ENCODE measurements around the gene SYAP1. TPM values are rescaled to one million over a fixed set of nuclear protein-coding genes. Genes with fewer than 3 reads are reported as not detected.

The SYAP1 gene
- total and polyA plus RNA-seq, 2 of the 8 experiments (the other 6 are each of a cell fraction or from before 2014, with no cell fraction given) = 2.9 to 20.3 TPM

GRCh38 chrX:16712548-16713155 is 6.8 kb upstream of the SYAP1 start, which contains the start of gene CTPS2:
CTPS2 (minus strand) TSS chrX:16712669; CDS start chrX:16702902, 9,767 bp downstream.
- H3K9me3 ChIP-seq (ENCODE audit: insufficient read depth in 2 of 2, low read depth in 1 of 2, low read length in 1 of 2) = no peaks in the 10 kb centered on the region
- peak within 1 kb of the TSS; percentile 33 for H2BK120ac ChIP-seq (replicated peaks; ENCODE audit: low read depth, low read length)
- peak within 1 kb of the TSS; percentile 16; the same call in 1 of the 2 replicates for H2BK5ac ChIP-seq (ENCODE audit: low read depth, low read length)
- H3K56ac ChIP-seq (replicated peaks; ENCODE audit: insufficient read length, low read depth, low read length) = no peak within 1 kb of the TSS
- H3K4ac ChIP-seq (replicated peaks; ENCODE audit: insufficient read length, low read depth, low read length) = no peak within 1 kb of the TSS
- FAIRE-seq = no peak
- H3K9ac ChIP-seq (replicated peaks in 1 of 4; ENCODE audit: extremely low read depth in 1 of 4, low read depth in 3 of 4, low read length in 3 of 4) = peak within 1 kb of the TSS; percentile 71 to 87 (median 80)
- H3K36me3 ChIP-seq (ENCODE audit: control insufficient read depth in 2 of 4, insufficient read depth in 4 of 4, low read length in 3 of 4) = peaks cover 0 to 6% (median 3%) of the 10 kb centered on the region in 4 experiments; a peak in 2 of 8 replicates
- H2BK20ac ChIP-seq (ENCODE audit: low read length) = no peak within 1 kb of the TSS
- peak within 1 kb of the TSS; percentile 40 for H4K91ac ChIP-seq (replicated peaks; ENCODE audit: insufficient read length, low read length)
- peak within 1 kb of the TSS; percentile 60 for H3K18ac ChIP-seq (ENCODE audit: extremely low read depth, low read length)
- H4K5ac ChIP-seq (ENCODE audit: insufficient read length, low read depth, low read length) = peak within 1 kb of the TSS; percentile 88
- no peaks in the 10 kb centered on the region for H4K20me1 ChIP-seq (replicated peaks in 1 of 2; ENCODE audit: control insufficient read depth in 1 of 2, insufficient read depth in 2 of 2, low read length in 2 of 2)
- H2BK12ac ChIP-seq (ENCODE audit: low read depth, low read length) = no peak within 1 kb of the TSS
- no peaks in the 10 kb centered on the region for H3K27me3 ChIP-seq (replicated peaks in 1 of 4; ENCODE audit: control insufficient read depth in 3 of 4, extremely low read depth in 1 of 4, insufficient read depth in 3 of 4, low read length in 3 of 4)
- H2BK15ac ChIP-seq (ENCODE audit: low read length) = no peak within 1 kb of the TSS
- peak within 1 kb of the TSS; percentile 89; the same call in 1 of the 2 replicates for H4K8ac ChIP-seq (ENCODE audit: extremely low read depth, insufficient read depth, low read length)
- ChIA-PET POLR2A (ENCODE audit: partially characterized antibody) (interaction anchor here (0.9 to 2.3 kb wide), 5 partner anchors 16 to 73 kb away, joined by 3 to 6 read pairs (median 4); no protein-coding TSS in a partner anchor), CTCF (ENCODE audit: partially characterized antibody) (no interaction called here)
- peaks cover 3% of the 10 kb centered on the region; the same call in 1 of the 2 replicates for H3K23me2 ChIP-seq (ENCODE audit: low read depth, low read length)
- H3K79me1 ChIP-seq (ENCODE audit: low read depth, low read length) = no peaks in the 10 kb centered on the region
- peak in 1 of 2 experiments; percentile 64 for DNase-seq (ENCODE audit: low read depth in 1 of 2, low spot score in 2 of 2)
- H3K4me2 ChIP-seq (ENCODE audit: insufficient read depth in 1 of 2, low read depth in 2 of 2, low read length in 2 of 2) = peak within 1 kb of the TSS; percentile 52 to 83
- 5% methylated on average over 18 of the region's 30 CpGs; no CpG with 5 or more reads in 1 of the 2 experiments for WGBS, 2 experiments (ENCODE audit: extremely low coverage in 1 of 2, insufficient coverage in 1 of 2, insufficient read length in 1 of 2, insufficient replicate concordance in 2 of 2, low coverage in 1 of 2, low lambda C conversion rate in 2 of 2, missing lambda C conversion rate in 1 of 2)
- no peak within 1 kb of the TSS; the same call in 1 of the 2 replicates for H2AFZ ChIP-seq (ENCODE audit: low read length)
- H3K14ac ChIP-seq (ENCODE audit: insufficient read length) = no peak within 1 kb of the TSS
- H3K27ac ChIP-seq (ENCODE audit: low read depth, low read length) = peak within 1 kb of the TSS; percentile 82
- no peak within 1 kb of the TSS for H3K23ac ChIP-seq (ENCODE audit: insufficient read length)
- peaks cover 0 to 2% (median 0%) of the 10 kb centered on the region in 4 experiments; a peak in 2 of 7 replicates for H3K4me1 ChIP-seq (replicated peaks in 1 of 4; ENCODE audit: control insufficient read depth in 3 of 4, insufficient read depth in 4 of 4, low read length in 3 of 4)
- TF ChIP-seq POLR2AphosphoS5 (IDR thresholded peaks at IDR 0.05; ENCODE audit: low read depth, low read length) (0 out of 2 replicates have a peak, but pooled peaks have one; percentile 59), POLR2A (IDR thresholded peaks at IDR 0.05; ENCODE audit: control extremely low read depth in 1 of 2, low read depth in 2 of 2, low read length in 2 of 2) (peak in 1 of 2 experiments; percentile 65; a peak in 1 of 3 replicates), EGR1 (IDR thresholded peaks at IDR 0.05; ENCODE audit: borderline replicate concordance, low read depth, low read length) (no peak), SIN3A (conservative IDR thresholded peaks at IDR 0.05 in 1 of 2, IDR thresholded peaks at IDR 0.05 in 1 of 2; ENCODE audit: low read depth in 1 of 2, low read length in 2 of 2) (0 out of 4 replicates have a peak, but pooled peaks of 1 of the 2 experiments have one; percentile 21), TAF1 (IDR thresholded peaks at IDR 0.05; ENCODE audit: low read depth, low read length) (peak; percentile 50), SP4 (IDR thresholded peaks at IDR 0.05; ENCODE audit: low read length) (no peak)
- H3K4me3 ChIP-seq (ENCODE audit: extremely low read depth in 1 of 4, insufficient read depth in 2 of 4, low read depth in 3 of 4, low read length in 4 of 4) = peak within 1 kb of the TSS; percentile 67 to 84 (median 72)
- no peak within 1 kb of the TSS for H2AK5ac ChIP-seq (ENCODE audit: low read depth, low read length)
- peaks cover 0 to 14% of the 10 kb centered on the region in 2 experiments; a peak in 1 of 4 replicates for H3K79me2 ChIP-seq (ENCODE audit: control insufficient read depth in 1 of 2, insufficient read depth in 2 of 2, low read length in 2 of 2)
